Measurements from ENCODE around the gene TRA2A. TPM values are rescaled to one million over a fixed set of nuclear protein-coding genes. Genes with fewer than 3 reads are reported as not detected.

Gene TRA2A
- total and polyA plus RNA-seq, 10 of the 15 experiments (the other 5 are each of a cell fraction or from before 2014, with no cell fraction given): 25.0 to 224 (median 91.3) TPM

DNA sequence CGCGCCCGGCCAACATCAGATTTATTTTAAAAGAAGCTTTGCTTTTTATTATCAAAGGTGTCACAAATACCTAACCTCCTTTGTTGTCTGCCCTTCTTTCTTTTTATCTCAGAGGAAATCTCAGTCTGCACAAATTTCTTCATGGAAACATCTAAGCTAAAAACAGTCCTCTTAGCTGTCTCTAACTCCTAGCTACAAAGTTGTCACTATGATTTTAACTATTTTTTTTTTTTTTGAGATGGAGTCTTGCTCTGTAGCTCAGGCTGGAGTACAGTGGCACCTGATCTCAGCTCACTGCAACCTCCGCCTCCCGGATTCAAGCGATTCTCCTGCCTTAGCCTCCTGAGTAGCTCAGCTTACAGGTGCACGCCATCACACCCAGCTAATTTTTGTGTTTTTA lies 7.3 kb downstream of the TRA2A start:
- Histone ChIP-seq H3K4me2 (ENCODE audit: control insufficient read depth, insufficient read depth) (peak overlapping the region; percentile 39; the same call in 1 of the 2 replicates), H3K4me3 (no peak overlapping the region), H3K36me3 (ENCODE audit: control insufficient read depth in 2 of 2, insufficient read depth in 2 of 2, low read length in 1 of 2) (peaks cover 4 to 13% of the 10 kb centered on the region in 2 experiments), H3K4me1 (ENCODE audit: control insufficient read depth, insufficient read depth, low read length) (peaks cover 5% of the 10 kb centered on the region), H3K9ac (ENCODE audit: control insufficient read depth, insufficient read depth, low read length) (no peak overlapping the region), H3K9me3 (replicated peaks; ENCODE audit: control insufficient read depth, insufficient read depth, low read length) (no peaks in the 10 kb centered on the region), H3K79me2 (ENCODE audit: control insufficient read depth, insufficient read depth, low read length) (peaks cover 95% of the 10 kb centered on the region), H3K27ac (ENCODE audit: control insufficient read depth, insufficient read depth) (no peak overlapping the region), H4K20me1 (ENCODE audit: control insufficient read depth, insufficient read depth) (peaks cover 14% of the 10 kb centered on the region), H2AFZ (ENCODE audit: control insufficient read depth, low read depth, low read length) (no peak overlapping the region), H3K27me3 (replicated peaks in 1 of 2; ENCODE audit: control insufficient read depth in 2 of 2, insufficient read depth in 2 of 2, low read length in 1 of 2) (no peaks in the 10 kb centered on the region)
- FAIRE-seq: no peak
- in situ Hi-C loops (cut with MboI) (no loop called here), intact Hi-C loops (cut with micrococcal nuclease; ENCODE audit: unreplicated experiment) (no loop called here)
- BruUV-seq (replicated peaks): no TSS peak
- POLR2A ChIA-PET: interaction anchor here (0.8 to 2.6 kb wide), 4 partner anchors 15 to 246 kb away, joined by 3 to 9 read pairs (median 6); no protein-coding TSS in a partner anchor
- DNase-seq (ENCODE audit: low read depth, low spot score): no peak
- ATAC-seq: 0 out of 3 replicates have a peak, but pooled peaks have one; percentile 2
- SMC1A ChIA-PET (ENCODE audit: uncharacterized antibody, unreplicated experiment): interaction anchor here (0.5 to 3.0 kb wide), 16 partner anchors 13 to 418 kb away, joined by 3 to 23 read pairs (median 5); partner anchors contain the start of gene STK31
- CTCF ChIA-PET: interaction anchor here (0.6 to 3.2 kb wide), 16 partner anchors 20 to 1637 kb away, joined by 3 to 27 read pairs (median 5); no protein-coding TSS in a partner anchor
- RAD21 ChIA-PET (ENCODE audit: unreplicated experiment): interaction anchor here (0.6 to 2.8 kb wide), 11 partner anchors 16 to 252 kb away, joined by 3 to 11 read pairs (median 4); no protein-coding TSS in a partner anchor
- 97% methylated on average over 7 of the region's 7 CpGs for WGBS (ENCODE audit: insufficient coverage, insufficient replicate concordance, low lambda C conversion rate, missing lambda C conversion rate)
- TF ChIP-seq, protein P1, sequence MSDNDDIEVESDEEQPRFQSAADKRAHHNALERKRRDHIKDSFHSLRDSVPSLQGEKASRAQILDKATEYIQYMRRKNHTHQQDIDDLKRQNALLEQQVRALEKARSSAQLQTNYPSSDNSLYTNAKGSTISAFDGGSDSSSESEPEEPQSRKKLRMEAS (IDR thresholded peaks at IDR 0.05; ENCODE audit: low read depth, low read length): no peak
- TF ChIP-seq HDGF (IDR thresholded peaks at IDR 0.05): no peak
- TF ChIP-seq NR2C1 (IDR thresholded peaks at IDR 0.05): no peak
- TF ChIP-seq, protein P2, sequence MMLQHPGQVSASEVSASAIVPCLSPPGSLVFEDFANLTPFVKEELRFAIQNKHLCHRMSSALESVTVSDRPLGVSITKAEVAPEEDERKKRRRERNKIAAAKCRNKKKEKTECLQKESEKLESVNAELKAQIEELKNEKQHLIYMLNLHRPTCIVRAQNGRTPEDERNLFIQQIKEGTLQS (IDR thresholded peaks at IDR 0.05; ENCODE audit: borderline replicate concordance, extremely low read depth, low read depth, low read length): no peak
- no peak for TF ChIP-seq FOXK2 (IDR thresholded peaks at IDR 0.05)
- no peak for TF ChIP-seq PAX5 (IDR thresholded peaks at IDR 0.05; ENCODE audit: borderline replicate concordance, low read depth, low read length)
- TF ChIP-seq RBBP5 (conservative IDR thresholded peaks at IDR 0.05): no peak
- TF ChIP-seq, protein P3, sequence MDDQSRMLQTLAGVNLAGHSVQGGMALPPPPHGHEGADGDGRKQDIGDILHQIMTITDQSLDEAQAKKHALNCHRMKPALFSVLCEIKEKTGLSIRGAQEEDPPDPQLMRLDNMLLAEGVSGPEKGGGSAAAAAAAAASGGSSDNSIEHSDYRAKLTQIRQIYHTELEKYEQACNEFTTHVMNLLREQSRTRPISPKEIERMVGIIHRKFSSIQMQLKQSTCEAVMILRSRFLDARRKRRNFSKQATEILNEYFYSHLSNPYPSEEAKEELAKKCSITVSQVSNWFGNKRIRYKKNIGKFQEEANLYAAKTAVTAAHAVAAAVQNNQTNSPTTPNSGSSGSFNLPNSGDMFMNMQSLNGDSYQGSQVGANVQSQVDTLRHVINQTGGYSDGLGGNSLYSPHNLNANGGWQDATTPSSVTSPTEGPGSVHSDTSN (IDR thresholded peaks at IDR 0.05; ENCODE audit: insufficient replicate concordance, low read depth, low read length): no peak
- no peak for TF ChIP-seq IKZF1 (conservative IDR thresholded peaks at IDR 0.05)
- TF ChIP-seq, protein P4, sequence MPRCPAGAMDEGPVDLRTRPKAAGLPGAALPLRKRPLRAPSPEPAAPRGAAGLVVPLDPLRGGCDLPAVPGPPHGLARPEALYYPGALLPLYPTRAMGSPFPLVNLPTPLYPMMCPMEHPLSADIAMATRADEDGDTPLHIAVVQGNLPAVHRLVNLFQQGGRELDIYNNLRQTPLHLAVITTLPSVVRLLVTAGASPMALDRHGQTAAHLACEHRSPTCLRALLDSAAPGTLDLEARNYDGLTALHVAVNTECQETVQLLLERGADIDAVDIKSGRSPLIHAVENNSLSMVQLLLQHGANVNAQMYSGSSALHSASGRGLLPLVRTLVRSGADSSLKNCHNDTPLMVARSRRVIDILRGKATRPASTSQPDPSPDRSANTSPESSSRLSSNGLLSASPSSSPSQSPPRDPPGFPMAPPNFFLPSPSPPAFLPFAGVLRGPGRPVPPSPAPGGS (IDR thresholded peaks at IDR 0.05; ENCODE audit: borderline replicate concordance, insufficient read depth, low read depth, low read length, poor library complexity, severe bottlenecking): no peak
- TF ChIP-seq RFX5 (IDR thresholded peaks at IDR 0.05; ENCODE audit: low read depth, low read length): no peak
- no peak for TF ChIP-seq SREBF2 (IDR thresholded peaks at IDR 0.05; ENCODE audit: low read length)
- no peak for TF ChIP-seq POU2F2 (IDR thresholded peaks at IDR 0.05; ENCODE audit: borderline replicate concordance, low read depth, low read length)
- no peak for TF ChIP-seq SMC3 (IDR thresholded peaks at IDR 0.05; ENCODE audit: borderline replicate concordance, low read length)

Data from GM12878 (cell line).